ENCODE measurements around the gene PCDH7.

PCDH7 gene

GRCh38 chr4:30776921-30777415 lies 56.8 kb downstream of the PCDH7 start:
- Histone ChIP-seq H3K4ac (ENCODE audit: low read depth in 1 of 2, low read length in 2 of 2) (no peak overlapping the region), H2BK15ac (ENCODE audit: low read depth, poor library complexity, severe bottlenecking) (no peak overlapping the region), H3K4me3 (ENCODE audit: insufficient read depth in 1 of 2, low read depth in 1 of 2, low read length in 2 of 2) (no peak overlapping the region), H4K91ac (ENCODE audit: low read length) (no peak overlapping the region), H3K23ac (ENCODE audit: low read length in 2 of 2) (no peak overlapping the region), H3K4me2 (ENCODE audit: low read length, poor library complexity, severe bottlenecking) (no peak overlapping the region), H3K36me3 (ENCODE audit: control insufficient read depth in 1 of 2, insufficient read depth in 2 of 2, low read depth in 1 of 2, low read length in 2 of 2) (no peaks in the 10 kb centered on the region), H2BK120ac (ENCODE audit: low read depth, low read length) (no peak overlapping the region), H2BK5ac (ENCODE audit: low read depth, low read length, poor library complexity, severe bottlenecking) (no peak overlapping the region), H3K14ac (ENCODE audit: low read length in 2 of 2) (no peak overlapping the region), H3K4me1 (ENCODE audit: control insufficient read depth, insufficient read depth, low read depth, low read length) (no peaks in the 10 kb centered on the region), H4K8ac (ENCODE audit: low read length) (no peak overlapping the region), H3K27me3 (ENCODE audit: control insufficient read depth in 1 of 2, insufficient read depth in 1 of 2, low read length in 2 of 2) (no peaks in the 10 kb centered on the region), H2AK5ac (ENCODE audit: low read length, severe bottlenecking) (no peak overlapping the region), H3K9ac (ENCODE audit: low read length) (no peak overlapping the region), H3K18ac (ENCODE audit: low read depth in 1 of 2, low read length in 2 of 2) (no peak overlapping the region), H3K79me1 (replicated peaks; ENCODE audit: low read length, poor library complexity, severe bottlenecking) (no peaks in the 10 kb centered on the region), H2BK12ac (ENCODE audit: low read length in 2 of 2) (no peak overlapping the region), H2AFZ (ENCODE audit: low read depth, low read length) (no peak overlapping the region), H3K9me3 (ENCODE audit: control insufficient read depth, low read length) (no peaks in the 10 kb centered on the region), H3K27ac (ENCODE audit: low read length, poor library complexity, severe bottlenecking) (no peak overlapping the region)
- DNase-seq, result no peak
- WGBS, result 15% methylated on average over 1 of the region's 2 CpGs

Data from mesenchymal stem cell (in vitro differentiated cells and primary cell).